Nephron progenitor cell (in vitro differentiated cells): Measurements from ENCODE around the gene UBE2F.

Source experiments
- DNase-seq: peaks from one replicate; pipeline ENCODE4 v3.0.0; 2021
- H3K27ac Mint-ChIP-seq: 2 replicates; pipeline ENCODE4 v1.8.0; 2021; ENCODE audit warnings: mild to moderate bottlenecking, moderate library complexity, mixed read lengths
- H3K27me3 Mint-ChIP-seq: 2 replicates; pipeline ENCODE4 v1.8.0; 2021; ENCODE audit warnings: mild to moderate bottlenecking, low read depth, mixed read lengths; ENCODE audit not compliant: poor library complexity
- H3K36me3 Mint-ChIP-seq: 2 replicates; pipeline ENCODE4 v1.8.0; 2021; ENCODE audit warnings: low read depth, mixed read lengths
- H3K4me1 Mint-ChIP-seq: 2 replicates; pipeline ENCODE4 v1.8.0; 2021; ENCODE audit warnings: mixed read lengths
- H3K4me3 Mint-ChIP-seq: 2 replicates; pipeline ENCODE4 v1.8.0; 2021; ENCODE audit warnings: mild to moderate bottlenecking, moderate library complexity, mixed read lengths
- H3K9me3 Mint-ChIP-seq: 2 replicates; pipeline ENCODE4 v1.8.0; 2021; ENCODE audit warnings: mild to moderate bottlenecking, moderate library complexity, mixed read lengths
- CTCF ChIP-seq: fragments of 200-600 bp; sonication (generic); IDR thresholded peaks from 2 replicates; pipeline ENCODE4 v1.5.0; 2021; ENCODE audit warnings: antibody characterized with exemption

UBE2F gene

GRCh38 chr2:238084761-238085160 lies 117.9 kb downstream of the UBE2F start:
- TF ChIP-seq CTCF, result no peak
- Mint-ChIP-seq H3K4me1 (no peaks in the 10 kb centered on the region), H3K36me3 (peaks cover 77% of the 10 kb centered on the region), H3K27me3 (no peaks in the 10 kb centered on the region), H3K9me3 (peaks cover 10% of the 10 kb centered on the region), H3K27ac (no peak overlapping the region), H3K4me3 (no peak overlapping the region)
- no peak for DNase-seq

GRCh38 chr2:238085899-238086298 lies 119.1 kb downstream of the UBE2F start:
- Mint-ChIP-seq H3K4me1 (peaks cover 3% of the 10 kb centered on the region), H3K36me3 (peaks cover 69% of the 10 kb centered on the region), H3K27me3 (no peaks in the 10 kb centered on the region), H3K4me3 (no peak overlapping the region), H3K9me3 (peaks cover under 1% of the 10 kb centered on the region), H3K27ac (no peak overlapping the region)
- TF ChIP-seq CTCF, result no peak
- no peak for DNase-seq

GRCh38 chr2:238087211-238087610 lies 120.4 kb downstream of the UBE2F start:
- no peak overlapping the region for H3K4me3 Mint-ChIP-seq
- peaks cover 57% of the 10 kb centered on the region for H3K36me3 Mint-ChIP-seq
- no peak for TF ChIP-seq CTCF

GRCh38 chr2:238090887-238091286 lies 124.1 kb downstream of the UBE2F start:
- H3K9me3 Mint-ChIP-seq, result no peaks in the 10 kb centered on the region
- peaks cover 21% of the 10 kb centered on the region for H3K4me1 Mint-ChIP-seq
- H3K27me3 Mint-ChIP-seq, result peaks cover 7% of the 10 kb centered on the region
- H3K4me3 Mint-ChIP-seq, result no peak overlapping the region
- TF ChIP-seq CTCF, result no peak
- H3K27ac Mint-ChIP-seq, result peak overlapping the region; percentile 80
- no peak for DNase-seq
- H3K36me3 Mint-ChIP-seq, result peaks cover 30% of the 10 kb centered on the region

More at GRCh38 chr2:238087211-238087610, 120.4 kb downstream of the UBE2F start:
- no peaks in the 10 kb centered on the region for H3K9me3 Mint-ChIP-seq
- peaks cover 4% of the 10 kb centered on the region for H3K4me1 Mint-ChIP-seq
- no peak overlapping the region for H3K27ac Mint-ChIP-seq
- peaks cover 4% of the 10 kb centered on the region for H3K27me3 Mint-ChIP-seq
- no peak for DNase-seq

GRCh38 chr2:238091436-238092060 lies 124.7 kb downstream of the UBE2F start:
- no peak for TF ChIP-seq CTCF
- H3K9me3 Mint-ChIP-seq, result no peaks in the 10 kb centered on the region
- peaks cover 25% of the 10 kb centered on the region for H3K4me1 Mint-ChIP-seq
- DNase-seq, result no peak
- peaks cover 25% of the 10 kb centered on the region for H3K36me3 Mint-ChIP-seq
- H3K4me3 Mint-ChIP-seq, result no peak overlapping the region
- peaks cover 7% of the 10 kb centered on the region for H3K27me3 Mint-ChIP-seq
- peak overlapping the region; percentile 80 for H3K27ac Mint-ChIP-seq
